Stromal cell of bone marrow (primary cell): ENCODE results near the gene METTL13.
A peak's percentile ranks its signal among the peaks of the same experiment; 100 is the strongest.
"Not testable (repeated sequence)": the region's sequence is repeated elsewhere in the genome, so short reads cannot be mapped to it uniquely, and the experiment has no call there.

Experiments
- DNase-seq: peaks from one replicate; pipeline ENCODE4 v3.0.0-alpha.2; 2012; ENCODE audit warnings: low read depth

Gene METTL13

DNA sequence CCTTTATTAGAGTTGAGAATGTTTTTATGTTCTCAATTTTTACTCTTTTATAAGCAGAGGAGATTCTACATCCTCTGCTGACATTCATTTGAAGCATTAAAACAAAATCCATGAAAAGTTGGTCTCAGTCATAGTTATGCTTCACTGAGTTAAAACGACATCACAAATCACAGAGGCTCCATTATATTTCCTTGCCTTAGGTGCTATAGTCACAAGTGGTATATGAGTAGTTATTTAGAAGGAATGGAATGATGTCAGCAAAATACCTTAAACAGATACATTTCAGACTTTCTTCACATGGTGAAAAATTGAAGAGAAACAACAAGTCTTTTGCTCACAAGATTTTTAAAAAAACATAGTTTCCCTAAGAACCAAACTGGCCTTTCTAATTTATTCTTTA is 11.7 kb upstream of the METTL13 start:
- no peak for DNase-seq

DNA sequence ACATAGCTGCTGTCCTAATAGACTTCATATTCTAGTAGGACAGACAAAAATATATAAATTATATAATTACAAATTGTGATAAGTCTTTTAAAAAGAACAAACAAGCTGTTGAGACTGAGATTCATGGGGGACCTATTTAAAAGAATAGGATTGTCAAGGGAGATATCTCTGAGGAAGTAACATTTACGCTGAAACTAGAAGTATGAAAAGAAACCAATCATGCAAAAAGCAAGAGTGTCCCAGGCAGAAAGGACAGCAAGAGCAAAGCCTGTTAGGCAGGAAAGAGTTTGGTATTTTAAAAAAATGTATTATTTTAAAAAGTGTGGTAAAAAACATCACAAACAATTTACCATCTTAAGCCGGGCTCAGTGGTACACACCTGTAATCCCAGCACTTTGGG is 9.1 kb upstream of the METTL13 start:
- DNase-seq: no peak

- no peak for DNase-seq
These were observed 781 bp upstream of the METTL13 start for GRCh38 chr1:171780583-171781175.

DNA sequence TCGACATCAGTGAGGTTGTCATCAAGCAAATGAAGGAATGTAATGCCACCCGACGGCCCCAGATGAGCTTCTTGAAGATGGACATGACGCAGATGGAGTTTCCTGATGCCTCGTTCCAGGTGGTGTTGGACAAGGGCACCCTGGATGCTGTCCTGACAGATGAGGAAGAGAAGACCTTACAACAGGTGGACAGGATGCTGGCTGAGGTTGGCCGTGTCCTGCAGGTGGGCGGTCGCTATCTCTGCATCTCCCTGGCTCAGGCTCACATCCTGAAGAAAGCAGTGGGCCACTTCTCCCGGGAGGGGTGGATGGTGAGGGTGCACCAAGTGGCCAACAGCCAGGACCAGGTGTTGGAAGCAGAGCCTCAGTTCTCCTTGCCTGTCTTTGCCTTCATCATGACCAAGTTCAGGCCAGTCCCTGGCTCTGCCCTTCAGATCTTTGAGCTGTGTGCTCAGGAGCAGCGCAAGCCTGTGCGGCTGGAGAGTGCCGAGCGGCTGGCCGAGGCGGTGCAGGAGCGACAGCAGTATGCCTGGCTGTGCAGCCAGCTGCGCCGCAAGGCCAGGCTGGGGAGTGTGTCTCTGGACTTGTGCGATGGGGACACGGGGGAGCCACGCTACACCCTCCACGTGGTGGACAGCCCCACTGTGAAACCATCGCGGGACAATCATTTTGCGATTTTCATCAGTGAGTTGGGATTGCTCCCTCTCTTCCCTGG is 2.5 kb downstream of the METTL13 start:
- no peak for DNase-seq

GRCh38 chr1:171784784-171785183 is 3.3 kb downstream of the METTL13 start:
- DNase-seq: no peak

DNA sequence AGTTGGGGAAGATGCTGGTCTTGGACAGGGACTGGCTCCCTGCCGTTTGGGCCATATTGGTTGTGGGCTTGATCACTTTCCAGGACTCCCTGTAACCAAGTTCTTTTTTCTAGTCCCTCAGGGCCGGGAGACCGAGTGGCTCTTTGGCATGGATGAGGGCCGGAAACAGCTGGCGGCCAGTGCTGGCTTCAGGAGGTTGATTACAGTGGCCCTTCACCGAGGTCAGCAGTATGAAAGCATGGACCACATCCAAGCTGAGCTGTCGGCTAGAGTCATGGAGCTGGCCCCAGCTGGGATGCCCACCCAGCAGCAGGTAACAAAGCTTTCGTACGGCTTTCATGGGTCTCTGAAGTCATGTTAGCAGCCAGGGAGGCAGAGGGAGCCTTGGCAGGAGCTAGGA is 4.3 kb downstream of the METTL13 start:
- DNase-seq: no peak

DNA sequence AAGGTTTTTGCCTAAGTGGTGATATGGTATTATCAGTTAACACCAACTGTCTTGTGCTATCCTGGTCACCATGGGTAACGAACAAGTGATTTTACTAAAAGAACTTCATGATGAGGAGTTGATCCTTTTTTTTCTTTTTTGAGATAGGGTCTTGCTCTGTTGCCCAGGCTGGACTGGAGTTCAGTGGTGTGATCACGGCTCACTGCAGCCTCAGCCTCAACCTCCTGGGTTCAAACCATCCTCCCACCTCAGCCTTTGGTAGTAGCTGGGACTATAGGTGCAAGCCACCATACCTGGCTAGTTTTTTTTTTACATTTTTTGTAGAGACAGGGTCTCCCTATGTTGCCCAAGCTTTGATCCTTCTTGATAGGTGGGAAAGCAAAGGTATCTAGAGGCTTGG is 5.1 kb downstream of the METTL13 start:
- no peak for DNase-seq

DNA sequence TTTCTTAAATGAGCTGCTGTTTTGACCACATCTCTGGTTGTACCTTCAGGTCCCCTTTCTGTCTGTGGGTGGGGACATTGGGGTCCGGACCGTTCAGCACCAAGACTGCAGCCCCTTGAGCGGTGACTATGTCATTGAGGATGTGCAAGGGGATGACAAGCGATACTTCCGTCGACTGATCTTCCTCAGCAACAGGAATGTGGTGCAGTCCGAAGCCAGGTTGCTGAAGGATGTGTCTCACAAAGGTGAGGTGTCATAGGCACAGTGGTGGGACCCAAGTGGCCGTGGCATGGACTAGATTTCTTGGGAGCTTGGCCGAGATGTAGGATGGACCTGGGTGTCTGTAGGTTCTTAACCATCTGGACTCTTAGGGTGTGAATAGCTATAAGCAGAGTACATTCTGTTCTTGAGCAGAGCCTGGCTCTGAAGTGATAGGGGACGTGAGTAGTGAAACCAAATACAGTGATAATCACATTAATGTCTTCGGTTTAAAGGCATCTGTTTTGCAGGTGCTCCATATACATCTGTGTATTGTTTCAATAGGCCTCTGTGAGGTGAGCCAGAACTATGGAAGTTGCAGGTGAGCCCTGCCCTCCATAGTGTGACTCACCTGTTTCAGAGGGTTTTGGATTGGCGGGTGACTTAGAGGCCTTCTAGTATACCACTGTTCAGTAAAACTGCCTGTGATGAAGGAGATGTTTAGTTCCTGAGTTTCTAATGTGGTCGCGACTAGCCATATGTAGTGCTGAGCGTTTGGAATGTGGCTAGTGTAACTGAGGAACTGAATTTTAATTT is 6.4 kb downstream of the METTL13 start:
- no peak for DNase-seq

DNA sequence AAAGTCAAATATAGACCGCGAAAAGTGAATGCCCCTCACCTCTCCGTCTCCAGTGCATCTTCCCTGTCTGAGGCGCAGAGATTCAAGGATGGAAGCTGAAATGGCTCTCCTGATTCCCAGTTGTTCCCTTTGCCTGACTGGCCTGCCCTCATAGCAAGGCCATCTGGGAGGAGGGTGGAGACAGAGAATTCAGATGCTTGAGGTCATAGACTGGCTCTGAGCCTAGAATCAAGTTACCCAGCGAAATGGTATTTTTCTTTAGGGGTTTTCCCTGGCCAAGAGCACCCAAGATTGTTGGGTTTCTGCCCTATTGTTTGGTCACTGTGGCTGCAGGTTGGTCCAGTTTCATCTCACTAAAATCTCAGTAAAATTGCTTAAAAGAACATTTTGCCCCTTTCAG is 7.2 kb downstream of the METTL13 start:
- DNase-seq: peak; percentile 79

DNA sequence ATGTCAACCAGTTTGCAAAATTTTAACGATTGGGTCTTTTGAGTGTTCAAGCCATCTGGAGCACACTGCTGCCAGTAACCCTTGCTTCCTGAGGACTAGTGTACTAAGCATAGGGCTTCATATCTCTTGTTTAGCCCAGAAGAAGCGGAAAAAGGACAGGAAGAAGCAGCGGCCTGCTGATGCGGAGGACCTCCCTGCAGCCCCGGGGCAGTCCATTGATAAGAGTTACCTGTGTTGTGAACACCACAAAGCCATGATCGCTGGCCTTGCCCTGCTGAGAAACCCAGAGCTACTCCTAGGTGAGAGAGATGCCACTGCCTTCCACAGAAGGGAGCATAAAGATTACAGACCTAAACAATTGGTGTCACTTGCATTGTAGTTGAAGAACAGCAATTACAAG is 8.9 kb downstream of the METTL13 start:
- no peak for DNase-seq

DNA sequence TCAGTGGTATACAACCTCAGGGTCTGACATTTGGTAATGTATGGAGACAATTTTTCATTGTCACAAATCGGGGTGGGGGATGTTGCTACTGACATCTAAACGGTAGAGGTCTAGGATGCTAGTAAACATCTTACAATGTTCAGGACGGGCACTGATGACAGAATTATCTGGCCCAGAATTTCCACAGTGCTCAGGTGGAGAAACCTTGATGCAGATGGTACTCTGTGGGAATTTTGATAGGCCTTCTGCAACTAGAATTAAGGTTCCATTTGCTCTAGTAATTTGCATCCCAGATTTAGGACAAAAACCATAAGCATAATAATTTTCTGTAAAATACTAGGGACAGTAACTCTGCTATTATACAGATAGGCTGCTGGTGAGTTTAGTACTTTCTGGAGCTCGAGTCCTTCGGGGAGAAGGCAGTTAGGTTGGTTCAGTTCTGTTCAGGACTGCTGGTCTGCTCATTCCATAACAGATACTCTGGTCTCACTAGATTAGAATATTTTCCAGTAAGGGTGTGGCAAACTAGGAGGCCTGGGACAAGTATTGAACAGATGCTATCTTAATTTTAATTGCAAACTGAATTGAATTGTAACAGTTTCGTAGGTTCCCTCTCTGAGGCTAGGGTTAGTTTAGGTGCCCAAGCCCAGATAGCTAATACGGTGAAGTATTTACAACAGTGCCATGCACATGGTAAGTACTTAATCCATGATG is 11.4 kb downstream of the METTL13 start:
- DNase-seq: no peak

- no peak for DNase-seq
These were observed 12.2 kb downstream of the METTL13 start for GRCh38 chr1:171793636-171794035.

GRCh38 chr1:171794085-171794484 is 12.6 kb downstream of the METTL13 start:
- DNase-seq: no peak

- no peak for DNase-seq
These were observed 15.1 kb downstream of the METTL13 start for GRCh38 chr1:171796592-171796991.

DNA sequence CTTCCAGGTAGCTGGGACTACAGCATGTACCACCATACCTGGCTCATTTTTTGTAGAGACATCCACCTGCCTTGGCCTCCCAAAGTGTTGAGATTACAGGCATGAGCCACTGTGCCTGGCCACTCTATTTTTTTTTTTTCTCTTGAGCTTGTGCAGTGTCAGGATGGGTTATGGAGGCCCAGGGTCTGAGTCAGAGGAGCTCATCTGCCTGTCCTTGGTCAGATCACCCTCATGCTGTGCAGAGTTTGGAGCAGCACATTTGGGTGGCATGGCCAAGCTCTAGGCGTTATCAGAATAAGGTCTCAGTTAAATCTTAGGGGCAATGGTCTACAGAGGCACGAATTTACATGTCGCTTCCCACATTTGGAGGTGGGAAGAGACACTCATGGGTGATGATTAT is 16.9 kb downstream of the METTL13 start:
- no peak for DNase-seq

DNA sequence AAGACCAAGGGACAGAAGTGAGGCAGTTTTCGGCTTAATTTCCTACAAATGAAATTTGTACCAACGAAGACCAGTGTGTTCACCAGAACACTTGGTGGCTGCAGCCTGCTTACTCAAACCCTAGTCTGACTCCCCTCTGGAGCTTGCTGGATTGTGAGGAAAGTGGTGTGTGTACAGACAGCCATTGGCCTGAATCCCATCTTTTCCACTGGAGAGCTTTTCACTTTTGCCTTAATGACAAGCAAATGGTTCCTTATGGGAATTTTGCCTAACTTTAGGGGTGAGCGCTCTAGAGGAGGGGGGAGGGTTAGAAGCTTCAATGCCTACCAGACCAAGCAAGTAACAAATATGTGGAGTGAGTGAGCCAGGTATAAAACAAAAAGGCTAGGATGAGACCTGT is 17.3 kb downstream of the METTL13 start:
- no peak for DNase-seq

DNA sequence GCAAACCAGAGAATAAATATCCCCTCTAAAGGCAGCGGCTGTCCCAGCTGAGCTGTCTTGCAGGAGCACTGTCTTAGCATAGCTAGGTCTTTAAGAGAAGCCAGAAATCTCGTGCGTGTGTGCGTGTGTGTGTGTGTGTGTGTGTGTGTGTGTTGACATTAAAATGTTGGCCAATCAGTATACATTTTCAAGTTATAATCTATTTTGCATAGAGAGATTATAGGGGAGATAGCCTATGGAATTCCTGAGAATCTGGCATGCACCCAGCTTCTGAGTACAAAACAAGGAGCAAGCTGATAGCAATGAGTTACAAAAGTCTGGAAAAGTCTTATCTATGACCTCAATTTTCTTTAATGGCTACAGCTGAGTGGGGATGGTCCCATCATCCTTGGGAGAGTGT is 17.7 kb downstream of the METTL13 start:
- no peak for DNase-seq

DNA sequence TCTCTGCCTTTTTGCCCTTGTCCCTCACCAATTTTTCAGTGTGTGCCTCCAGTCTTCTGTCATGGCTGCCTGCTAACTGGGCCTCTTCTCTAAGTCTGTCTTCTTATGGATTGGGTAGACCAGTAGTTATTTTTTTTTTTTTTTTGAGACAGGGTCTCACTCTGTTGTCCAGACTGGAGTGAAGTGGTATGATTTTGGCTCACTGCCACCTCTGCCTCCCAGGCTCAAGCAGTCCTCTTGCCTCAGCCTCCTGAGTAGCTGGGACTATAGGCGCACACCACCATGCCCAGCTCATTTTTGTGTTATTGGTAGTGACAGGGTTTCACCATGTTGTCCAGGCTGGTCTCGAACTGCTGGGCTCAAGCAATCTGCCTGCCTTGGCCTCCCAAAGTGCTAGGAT is 18.2 kb downstream of the METTL13 start:
- not testable (repeated sequence) for DNase-seq

GRCh38 chr1:171800342-171800741 is 18.9 kb downstream of the METTL13 start:
- no peak for DNase-seq

DNA sequence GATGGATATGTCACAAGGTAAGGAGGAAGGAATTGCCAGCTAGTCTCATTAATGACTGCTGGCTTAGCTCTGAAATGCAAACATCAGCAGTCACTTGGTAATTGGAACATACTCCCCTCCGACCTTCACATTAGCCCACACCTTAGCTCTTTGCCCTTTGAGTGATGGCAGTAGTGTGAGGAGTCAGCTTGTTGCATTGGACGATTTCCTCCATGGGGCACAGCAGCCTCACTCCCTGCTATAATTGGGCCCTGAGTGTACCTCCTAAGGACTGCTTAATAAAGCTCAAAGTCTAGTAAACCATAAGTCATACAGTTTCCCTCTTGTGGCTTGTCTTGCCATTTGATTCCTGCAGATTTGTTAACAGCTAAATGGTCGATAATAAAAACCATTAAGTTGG is 19.4 kb downstream of the METTL13 start:
- DNase-seq: no peak

GRCh38 chr1:171801487-171801891 is 20.0 kb downstream of the METTL13 start:
- no peak for DNase-seq

GRCh38 chr1:171802207-171802606 is 20.7 kb downstream of the METTL13 start:
- DNase-seq: no peak

DNA sequence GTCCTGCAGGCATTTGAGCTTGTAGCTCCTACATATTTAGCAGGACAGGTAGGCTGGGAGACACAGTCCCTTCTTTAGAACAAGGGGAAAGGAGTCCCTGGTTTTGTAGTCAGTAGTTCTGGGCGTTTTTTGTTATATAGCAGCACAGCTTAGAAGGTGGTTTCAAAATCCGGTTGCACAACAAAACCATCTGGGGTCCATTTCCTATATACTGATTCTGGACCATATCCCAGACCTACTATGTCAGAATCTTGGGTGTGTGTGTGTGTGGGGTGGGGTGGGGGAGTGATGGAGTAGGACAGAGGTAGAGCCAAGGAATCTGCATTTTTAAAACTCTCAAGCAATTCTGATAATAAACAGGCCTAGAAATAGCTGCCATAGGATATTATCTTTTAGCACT is 21.6 kb downstream of the METTL13 start:
- DNase-seq: peak; percentile 47
